Measurements from ENCODE around the gene INF2.
"Not testable (repeated sequence)": the region's sequence is repeated elsewhere in the genome, so short reads cannot be mapped to it uniquely, and the experiment has no call there.

DNA sequence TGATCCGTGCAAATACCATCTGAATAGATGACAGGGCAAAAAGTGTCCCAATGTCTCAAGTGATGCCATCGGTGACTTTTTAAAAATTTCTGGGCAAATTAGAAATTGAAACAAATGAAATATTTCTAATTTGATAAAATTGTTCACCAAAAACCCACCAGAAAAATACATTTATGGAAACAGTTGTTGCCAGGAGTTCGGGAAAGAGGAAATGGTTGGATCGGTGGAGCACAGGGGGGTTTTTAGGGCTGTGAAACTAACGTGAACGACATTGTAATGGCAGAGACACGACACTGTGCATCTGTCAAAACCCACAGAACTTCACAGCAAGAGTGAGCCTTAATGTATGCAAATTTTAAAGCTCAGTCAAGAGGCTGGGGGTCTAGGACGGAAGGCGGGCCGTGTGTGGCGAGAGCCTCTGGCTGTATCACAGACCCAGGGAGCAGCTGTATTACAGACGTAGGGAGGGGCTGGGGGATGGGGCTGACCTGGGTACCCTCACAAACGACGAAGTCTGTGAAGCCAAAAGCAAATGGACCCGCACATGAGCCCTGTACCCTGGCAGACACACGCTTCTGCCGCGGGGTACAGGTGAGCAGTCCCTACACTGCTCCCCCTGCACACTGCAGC is 27.8 kb upstream of the INF2 start:
- TF ChIP-seq POLR2A, TAF1, POLR2AphosphoS5 (IDR thresholded peaks at IDR 0.05; ENCODE audit: low read depth, low read length): not testable (repeated sequence)
- TF ChIP-seq POU2F2 (IDR thresholded peaks at IDR 0.05; ENCODE audit: low read depth, low read length) (0 out of 2 replicates have a peak, but pooled peaks have one; percentile 12), SPI1 (IDR thresholded peaks at IDR 0.05; ENCODE audit: low read depth, low read length) (peak; percentile 57)
